GM18951 (cell line): ENCODE measurements around the gene STRADA.

Experiments used
- POLR2A ChIP-seq: IDR thresholded peaks from 4 replicates; pipeline ENCODE4 v1.6.1; 2011; ENCODE audit warnings: mild to moderate bottlenecking; ENCODE audit not compliant: insufficient read length, insufficient read depth; ENCODE audit errors: extremely low read depth
- in situ Hi-C: fragments of 300-500 bp; cut with MboI; formaldehyde crosslinking; loops from one replicate; pipeline ENCODE4 v1.12.0; 2022; ENCODE audit warnings: low sequenced_read_pairs, mixed read lengths, inconsistent platforms; ENCODE audit not compliant: unreplicated experiment

Gene STRADA

GRCh38 chr17:63772801-63773271 lies 31.2 kb upstream of the STRADA start:
- no peak for TF ChIP-seq POLR2A
- in situ Hi-C loops, result no loop called here

- in situ Hi-C loops, result no loop called here
- TF ChIP-seq POLR2A, result no peak
Measured at GRCh38 chr17:63768433-63768832, 26.8 kb upstream of the STRADA start.

- in situ Hi-C loops, result no loop called here
- TF ChIP-seq POLR2A, result no peak
Measured at GRCh38 chr17:63766754-63767153, 25.2 kb upstream of the STRADA start.

- in situ Hi-C loops, result no loop called here
- no peak for TF ChIP-seq POLR2A
Measured at GRCh38 chr17:63764716-63765115, 23.1 kb upstream of the STRADA start.

- in situ Hi-C loops, result no loop called here
- TF ChIP-seq POLR2A, result no peak
Measured at GRCh38 chr17:63762161-63763078, 20.8 kb upstream of the STRADA start.

GRCh38 chr17:63760771-63761539 lies 19.4 kb upstream of the STRADA start:
- no peak for TF ChIP-seq POLR2A
- in situ Hi-C loops, result no loop called here

GRCh38 chr17:63758428-63758827 lies 16.8 kb upstream of the STRADA start:
- in situ Hi-C loops, result no loop called here
- TF ChIP-seq POLR2A, result no peak

GRCh38 chr17:63754046-63754445 lies 12.4 kb upstream of the STRADA start:
- in situ Hi-C loops, result no loop called here

GRCh38 chr17:63753215-63753614 lies 11.6 kb upstream of the STRADA start:
- in situ Hi-C loops, result no loop called here
- no peak for TF ChIP-seq POLR2A

More at GRCh38 chr17:63754046-63754445, 12.4 kb upstream of the STRADA start:
- TF ChIP-seq POLR2A, result no peak

- TF ChIP-seq POLR2A, result no peak
- in situ Hi-C loops, result no loop called here
Measured at GRCh38 chr17:63752707-63753106, 11.1 kb upstream of the STRADA start.

GRCh38 chr17:63751806-63752205 lies 10.2 kb upstream of the STRADA start:
- TF ChIP-seq POLR2A, result no peak
- in situ Hi-C loops, result no loop called here

GRCh38 chr17:63741143-63741407 lies 524 bp downstream of the STRADA start:
- in situ Hi-C loops, result no loop called here
- TF ChIP-seq POLR2A, result no peak

GRCh38 chr17:63740464-63741142 lies 996 bp downstream of the STRADA start:
- in situ Hi-C loops, result no loop called here
- no peak for TF ChIP-seq POLR2A
